DMS53 (cell line): ENCODE results near the gene ANKHD1.
"Not testable (repeated sequence)": the region's sequence is repeated elsewhere in the genome, so short reads cannot be mapped to it uniquely, and the experiment has no call there.

Experiments
- DNase-seq: peaks from one replicate; lab custom pipeline; 2025; lab: John Stamatoyannopoulos, UW

Gene ANKHD1

DNA sequence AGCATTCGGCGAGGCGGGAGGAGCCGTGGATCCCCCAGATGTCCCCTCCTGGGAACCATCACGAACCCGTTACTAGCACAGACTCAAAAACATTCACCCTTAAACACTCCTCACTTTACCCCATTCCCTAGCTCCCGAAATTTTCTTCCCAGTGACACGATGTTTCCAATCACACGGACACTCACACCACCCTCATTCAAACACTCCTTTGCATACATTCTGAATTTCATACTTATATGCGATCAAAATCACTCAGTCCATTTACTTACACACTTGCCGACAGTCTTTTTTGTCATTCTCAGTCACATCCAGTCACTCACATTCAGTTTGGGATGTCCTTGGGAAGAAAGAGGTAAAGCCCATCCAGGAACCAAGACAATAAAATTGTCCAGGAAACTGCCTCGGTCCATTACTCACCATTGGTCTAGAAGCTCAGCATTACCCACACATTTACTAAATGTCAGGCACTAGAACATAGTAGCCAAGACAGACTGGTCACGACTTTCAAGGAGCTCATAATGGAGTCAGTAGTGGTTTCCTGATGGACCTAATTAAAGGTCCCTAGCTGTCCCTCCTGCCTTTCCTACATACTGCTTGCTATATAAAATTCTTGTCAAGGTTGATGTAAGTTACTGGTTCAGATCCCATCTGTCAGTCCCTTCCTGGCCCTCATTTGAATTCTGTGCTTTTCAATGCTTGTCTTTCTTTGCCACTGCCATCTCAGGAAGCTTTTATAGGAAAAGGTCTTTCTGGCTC, 163.6 kb downstream of the ANKHD1 start:
- peak; percentile 49 for DNase-seq

DNA sequence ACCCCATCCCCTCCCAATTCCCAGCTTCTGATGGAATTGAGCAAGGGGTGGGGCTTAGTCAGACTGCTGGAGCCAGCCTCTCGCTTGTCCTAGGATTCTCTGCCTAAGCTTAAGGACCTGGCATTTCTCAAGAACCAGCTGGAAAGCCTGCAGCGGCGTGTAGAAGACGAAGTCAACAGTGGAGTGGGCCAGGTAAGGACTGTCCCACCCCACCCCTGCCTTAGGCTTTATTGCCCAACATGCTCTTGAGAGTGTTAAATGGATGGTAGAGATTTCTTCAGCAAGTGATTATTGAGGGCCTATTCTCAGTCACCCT, 164.1 kb downstream of the ANKHD1 start:
- no peak for DNase-seq

DNA sequence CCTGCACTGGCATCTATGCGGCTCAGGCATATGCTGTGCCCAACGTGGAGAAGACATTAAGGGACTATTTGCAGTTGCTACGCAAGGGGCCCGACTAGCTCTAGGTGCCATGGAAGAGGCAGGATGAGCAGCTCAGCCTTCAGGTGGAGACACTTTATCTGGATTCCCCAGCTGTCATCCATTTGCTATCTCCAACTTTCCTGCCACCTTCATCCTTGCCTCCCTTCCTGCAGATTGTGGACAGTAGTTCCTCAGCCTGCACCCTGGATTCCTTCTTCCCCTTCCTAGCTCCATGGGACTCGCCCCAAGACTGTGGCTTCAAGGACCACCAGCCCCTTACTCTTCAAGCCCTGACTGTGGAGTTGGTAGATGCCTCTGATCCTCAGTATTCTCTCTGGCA, 165.0 kb downstream of the ANKHD1 start:
- DNase-seq, result no peak

DNA sequence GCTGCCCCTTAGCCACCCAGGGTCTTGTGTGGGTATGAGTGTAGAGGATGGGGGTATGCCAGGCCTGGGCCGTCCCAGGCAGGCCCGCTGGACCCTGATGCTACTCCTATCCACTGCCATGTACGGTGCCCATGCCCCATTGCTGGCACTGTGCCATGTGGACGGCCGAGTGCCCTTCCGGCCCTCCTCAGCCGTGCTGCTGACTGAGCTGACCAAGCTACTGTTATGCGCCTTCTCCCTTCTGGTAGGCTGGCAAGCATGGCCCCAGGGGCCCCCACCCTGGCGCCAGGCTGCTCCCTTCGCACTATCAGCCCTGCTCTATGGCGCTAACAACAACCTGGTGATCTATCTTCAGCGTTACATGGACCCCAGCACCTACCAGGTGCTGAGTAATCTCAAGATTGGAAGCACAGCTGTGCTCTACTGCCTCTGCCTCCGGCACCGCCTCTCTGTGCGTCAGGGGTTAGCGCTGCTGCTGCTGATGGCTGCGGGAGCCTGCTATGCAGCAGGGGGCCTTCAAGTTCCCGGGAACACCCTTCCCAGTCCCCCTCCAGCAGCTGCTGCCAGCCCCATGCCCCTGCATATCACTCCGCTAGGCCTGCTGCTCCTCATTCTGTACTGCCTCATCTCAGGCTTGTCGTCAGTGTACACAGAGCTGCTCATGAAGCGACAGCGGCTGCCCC, 165.6 kb downstream of the ANKHD1 start:
- DNase-seq, result no peak

DNA sequence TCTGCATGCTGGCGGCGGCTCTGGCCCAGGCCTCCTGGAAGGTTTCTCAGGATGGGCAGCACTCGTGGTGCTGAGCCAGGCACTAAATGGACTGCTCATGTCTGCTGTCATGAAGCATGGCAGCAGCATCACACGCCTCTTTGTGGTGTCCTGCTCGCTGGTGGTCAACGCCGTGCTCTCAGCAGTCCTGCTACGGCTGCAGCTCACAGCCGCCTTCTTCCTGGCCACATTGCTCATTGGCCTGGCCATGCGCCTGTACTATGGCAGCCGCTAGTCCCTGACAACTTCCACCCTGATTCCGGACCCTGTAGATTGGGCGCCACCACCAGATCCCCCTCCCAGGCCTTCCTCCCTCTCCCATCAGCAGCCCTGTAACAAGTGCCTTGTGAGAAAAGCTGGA, 166.2 kb downstream of the ANKHD1 start:
- no peak for DNase-seq

DNA sequence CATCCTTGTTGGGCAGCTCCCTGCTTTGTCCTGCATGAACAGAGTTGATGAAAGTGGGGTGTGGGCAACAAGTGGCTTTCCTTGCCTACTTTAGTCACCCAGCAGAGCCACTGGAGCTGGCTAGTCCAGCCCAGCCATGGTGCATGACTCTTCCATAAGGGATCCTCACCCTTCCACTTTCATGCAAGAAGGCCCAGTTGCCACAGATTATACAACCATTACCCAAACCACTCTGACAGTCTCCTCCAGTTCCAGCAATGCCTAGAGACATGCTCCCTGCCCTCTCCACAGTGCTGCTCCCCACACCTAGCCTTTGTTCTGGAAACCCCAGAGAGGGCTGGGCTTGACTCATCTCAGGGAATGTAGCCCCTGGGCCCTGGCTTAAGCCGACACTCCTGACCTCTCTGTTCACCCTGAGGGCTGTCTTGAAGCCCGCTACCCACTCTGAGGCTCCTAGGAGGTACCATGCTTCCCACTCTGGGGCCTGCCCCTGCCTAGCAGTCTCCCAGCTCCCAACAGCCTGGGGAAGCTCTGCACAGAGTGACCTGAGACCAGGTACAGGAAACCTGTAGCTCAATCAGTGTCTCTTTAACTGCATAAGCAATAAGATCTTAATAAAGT, 166.9 kb downstream of the ANKHD1 start:
- no peak for DNase-seq

DNA sequence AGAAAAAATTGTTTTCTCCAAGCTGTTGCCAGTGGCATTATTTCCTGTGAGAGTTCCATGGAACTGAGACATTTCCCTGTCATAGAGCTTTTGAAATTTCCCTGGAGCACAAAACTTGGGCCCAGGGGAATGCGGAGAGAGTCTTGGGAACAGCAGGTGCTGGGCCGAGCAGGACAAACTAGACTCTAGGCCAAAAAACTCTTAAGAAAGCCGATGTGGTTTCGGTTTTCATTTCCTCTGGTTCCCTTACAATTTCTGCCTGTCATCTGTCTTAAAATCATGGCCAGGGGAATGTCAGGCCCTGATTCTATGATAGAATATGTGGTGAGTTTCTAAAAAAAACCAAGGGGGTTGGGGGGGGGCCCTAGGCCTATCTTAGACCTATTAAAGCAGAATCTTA, 167.6 kb downstream of the ANKHD1 start:
- DNase-seq, result no peak

DNA sequence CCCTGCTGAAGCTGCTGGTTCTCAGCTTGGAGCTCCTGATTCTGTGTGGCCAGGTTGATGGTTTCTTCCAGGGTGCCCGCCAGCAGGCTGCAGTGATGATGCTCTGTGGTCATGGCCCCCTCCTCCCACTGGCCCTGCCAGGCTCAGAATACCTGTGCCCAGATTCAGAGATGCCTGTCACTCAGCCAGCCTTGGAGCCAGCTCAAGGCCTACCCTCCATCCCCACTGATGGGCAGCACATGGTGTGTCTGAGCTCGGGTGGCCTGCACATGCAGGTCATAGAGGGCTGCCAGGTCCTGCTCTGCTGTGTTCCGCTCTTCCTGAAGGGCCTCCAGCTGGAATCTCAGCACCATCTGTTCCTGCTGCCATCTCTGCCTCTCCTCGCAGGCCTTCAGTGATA, 168.4 kb downstream of the ANKHD1 start:
- DNase-seq, result no peak

DNA sequence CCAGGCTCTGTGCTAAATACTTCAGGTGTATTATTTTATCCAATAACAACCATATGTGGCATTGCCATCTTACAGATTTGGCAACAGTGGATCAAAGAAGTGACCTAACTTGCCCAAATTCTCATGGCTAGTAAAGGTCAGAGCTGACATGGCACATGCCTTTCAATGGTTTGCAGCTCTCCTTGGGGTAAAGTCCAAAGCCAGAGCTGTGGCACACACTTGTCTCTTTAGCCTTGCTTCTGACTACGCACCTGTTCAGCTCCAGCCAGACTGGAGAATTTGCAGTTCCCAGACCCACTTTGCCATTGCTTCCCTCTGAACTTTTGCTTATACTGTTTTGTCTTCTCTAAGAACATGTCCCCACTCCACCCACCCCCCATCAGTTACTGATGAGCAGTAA, 168.9 kb downstream of the ANKHD1 start:
- DNase-seq, result no peak

DNA sequence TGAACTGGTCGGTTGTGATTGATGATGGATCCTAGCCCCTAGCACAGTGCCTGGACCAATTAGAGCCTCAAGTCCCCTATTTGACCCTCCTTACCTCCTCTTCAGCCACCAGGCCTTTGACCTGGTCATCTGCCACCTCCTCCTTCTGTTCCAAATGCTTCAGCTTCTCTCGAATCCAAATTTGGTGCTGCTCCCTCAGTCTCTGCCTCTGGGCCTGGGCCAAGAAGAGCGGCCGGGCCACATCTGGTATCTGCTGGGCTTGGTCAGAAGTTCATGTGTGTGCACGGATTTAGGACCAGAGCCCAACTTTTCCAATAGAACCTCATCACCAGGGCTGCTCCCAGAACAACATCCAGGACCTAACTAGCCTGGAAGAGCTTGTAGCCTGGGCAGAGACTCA, 169.5 kb downstream of the ANKHD1 start:
- DNase-seq, result no peak

DNA sequence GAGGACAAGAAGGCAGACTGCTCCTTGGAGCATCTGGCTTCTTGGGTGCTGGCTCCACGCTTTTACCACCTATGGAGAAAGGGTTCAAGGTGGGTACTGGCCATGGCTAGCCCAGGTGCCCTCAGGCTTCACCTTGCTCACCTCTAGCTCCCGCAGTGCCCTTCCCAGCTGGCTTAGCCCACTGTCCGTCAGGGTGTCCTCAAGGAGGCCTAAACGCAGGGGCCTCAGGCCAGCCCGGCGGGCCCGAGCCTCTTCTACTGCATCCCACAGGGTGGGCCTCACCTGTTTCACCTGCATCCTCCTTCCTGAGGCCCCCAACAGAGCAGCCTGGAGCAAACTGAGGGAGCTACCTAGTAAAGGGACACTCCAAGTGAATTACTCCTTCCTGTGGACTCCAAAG, 172.1 kb downstream of the ANKHD1 start:
- no peak for DNase-seq

DNA sequence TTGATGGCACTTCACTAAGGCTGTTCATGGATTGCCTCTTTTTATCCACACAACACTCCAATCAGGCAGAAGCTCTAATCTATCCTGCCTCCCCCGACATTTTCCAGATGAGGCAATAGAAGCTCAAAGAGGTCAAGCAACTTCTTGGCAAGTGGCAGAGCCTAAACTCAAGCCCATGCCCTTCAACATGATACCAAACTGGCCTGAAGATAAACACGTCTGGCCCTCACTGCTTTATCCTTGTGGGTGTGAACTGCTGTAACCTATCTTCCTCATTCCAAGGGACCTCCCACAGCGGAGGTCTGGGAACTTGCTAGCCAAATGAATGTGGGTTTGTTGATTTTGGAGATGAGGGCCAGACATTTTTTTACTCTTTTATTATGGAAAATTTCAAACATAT, 172.5 kb downstream of the ANKHD1 start:
- DNase-seq, result no peak

DNA sequence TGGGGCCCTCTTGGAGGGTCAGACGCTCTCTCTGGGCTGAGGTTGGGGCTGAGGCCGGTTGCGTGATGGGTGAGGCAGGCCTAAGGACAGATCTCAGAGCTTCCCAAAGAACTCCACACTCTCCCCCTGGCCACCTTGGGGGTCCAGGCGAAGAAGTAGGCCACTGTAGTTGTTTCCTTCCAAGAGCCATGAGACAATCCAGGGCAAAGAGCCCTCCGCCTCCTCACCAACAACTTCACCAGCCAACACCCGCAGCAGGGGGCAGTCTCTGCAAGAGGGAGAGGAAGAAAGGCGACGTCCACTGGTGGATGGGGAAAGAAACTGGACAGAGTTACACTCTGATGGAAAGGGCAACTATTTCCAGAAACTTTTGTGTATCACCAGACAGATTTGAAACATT, 173.7 kb downstream of the ANKHD1 start:
- DNase-seq, result peak; percentile 48

DNA sequence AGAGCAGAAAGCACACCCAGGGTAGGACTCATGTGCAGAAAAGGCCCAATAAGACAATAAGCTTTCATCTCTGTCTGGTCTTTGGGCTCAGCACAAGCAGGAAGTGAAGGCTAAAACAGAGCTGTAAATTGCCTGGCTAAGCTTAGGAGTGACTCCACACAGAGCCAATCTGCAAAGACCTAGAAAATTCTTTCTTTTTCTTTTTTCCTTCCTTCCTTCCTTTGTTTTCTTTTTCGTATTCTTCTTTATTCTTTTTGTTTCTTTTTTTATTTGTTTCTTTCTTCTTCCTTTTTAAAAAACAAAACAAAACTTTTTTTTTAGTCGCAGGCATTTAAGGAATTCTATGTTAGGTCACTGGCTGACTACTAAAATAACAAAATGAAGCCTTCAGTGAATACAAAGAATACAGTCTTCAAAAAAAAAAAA, 175.2 kb downstream of the ANKHD1 start:
- peak; percentile 34 for DNase-seq

DNA sequence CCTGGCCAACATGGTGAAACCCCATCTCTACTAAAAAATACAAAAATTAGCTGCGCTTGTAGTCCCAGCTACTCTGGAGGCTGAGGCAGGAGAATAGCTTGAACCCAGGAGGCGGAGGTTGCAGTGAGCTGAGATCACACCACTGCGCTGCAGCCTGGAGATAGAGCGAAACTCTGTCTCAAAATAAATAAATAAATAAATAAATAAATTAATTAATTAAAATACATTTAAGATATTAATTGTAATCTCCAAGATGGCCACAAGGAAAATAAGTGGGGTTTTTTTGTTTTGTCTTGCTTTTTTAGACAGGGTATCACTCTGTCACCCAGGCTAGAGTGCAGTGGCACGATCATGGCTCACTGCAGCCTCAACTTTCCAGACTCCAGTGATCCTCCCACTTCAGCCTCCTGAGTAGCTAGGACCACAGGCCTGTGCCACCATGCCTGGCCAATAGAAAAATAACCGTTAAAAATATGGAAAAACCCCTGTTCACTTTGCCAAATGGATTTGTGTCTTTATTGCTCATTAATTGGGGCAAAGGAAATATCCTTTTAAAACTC, 177.6 kb downstream of the ANKHD1 start:
- DNase-seq, result not testable (repeated sequence)

DNA sequence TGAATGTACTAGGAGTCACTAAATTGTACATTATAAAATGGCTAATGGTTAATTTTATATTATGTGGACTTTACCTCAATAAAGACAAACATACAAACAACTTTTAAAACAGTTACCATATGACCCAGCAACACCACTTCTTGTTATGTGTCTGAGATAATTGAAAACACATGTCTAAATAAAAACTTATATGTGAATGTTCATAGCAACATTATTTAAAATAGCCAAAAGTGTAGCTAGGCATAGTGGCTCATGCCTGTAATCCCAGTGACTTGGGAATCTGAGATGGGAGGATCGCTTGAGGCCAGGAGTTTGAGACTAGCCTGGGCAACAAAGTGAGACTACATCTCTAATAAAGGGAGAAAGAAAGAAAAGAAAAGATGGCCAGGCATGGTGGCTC, 185.9 kb downstream of the ANKHD1 start:
- DNase-seq, result no peak

DNA sequence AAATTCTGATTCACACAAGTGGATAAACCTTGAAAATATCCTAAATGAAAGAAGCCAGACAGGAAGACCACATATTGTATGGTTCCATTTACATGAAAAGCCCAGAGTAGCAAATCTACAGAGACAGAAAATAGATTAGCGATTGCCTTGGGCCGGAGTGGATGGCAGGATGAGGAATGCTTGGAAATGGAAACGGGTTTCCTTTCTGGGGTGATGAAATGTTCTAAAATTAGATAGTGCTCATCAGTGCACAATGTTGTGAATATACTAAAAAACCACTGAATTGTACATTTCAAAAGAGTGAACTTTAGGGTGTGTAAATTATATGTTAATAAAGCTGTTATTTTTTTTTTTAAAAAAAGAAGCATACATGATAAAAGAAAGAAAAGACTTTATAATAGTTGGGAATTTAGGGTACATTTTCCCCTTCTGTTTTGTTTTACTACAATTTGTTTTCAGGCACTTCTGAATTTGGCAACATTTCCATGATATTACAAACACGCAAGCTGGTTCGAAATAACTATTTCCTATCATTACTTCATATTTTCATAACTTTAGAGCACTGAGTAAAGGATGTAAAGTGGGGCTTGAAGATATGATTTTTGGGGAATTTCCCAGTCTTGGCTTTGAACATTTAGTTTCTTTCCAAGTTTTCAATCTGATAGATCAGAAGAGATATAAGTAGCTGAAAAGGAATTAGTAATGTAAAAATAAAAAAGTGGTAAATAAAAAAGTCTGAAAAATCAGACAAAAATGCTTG, 186.9 kb downstream of the ANKHD1 start:
- DNase-seq, result no peak
